PC-3 (cell line): ENCODE measurements around the gene TPO. TPM values are rescaled to one million over a fixed set of nuclear protein-coding genes. Genes with fewer than 3 reads are reported as not detected.

Source experiments
- ATAC-seq: fragments of 200-7000 bp; cut with Tn5 transposase; 2 replicates; pipeline ENCODE4 v1.9.1; 2020; ENCODE audit warnings: mild to moderate bottlenecking, moderate library complexity
- BruUV-seq: library from RNA; stranded (reverse); fragments of 400-500 nt; replicated peaks from 2 replicates; lab custom pipeline; 2021; lab: Mats Ljungman, UMichigan
- CTCF ChIA-PET: fragments of 300-600 bp; sonication (Branson Sonifier 250); formaldehyde crosslinking; loops from one replicate; lab custom pipeline; 2022; ENCODE audit warnings: antibody characterized with exemption; lab: Charles Lee
- POLR2A ChIA-PET: fragments of 300-600 bp; sonication (Branson Sonifier 250); formaldehyde crosslinking; loops from one replicate; lab custom pipeline; 2022; ENCODE audit warnings: antibody characterized with exemption; ENCODE audit not compliant: unreplicated experiment; lab: Charles Lee
- DNase-seq: peaks from one replicate; pipeline ENCODE4 v3.0.0-alpha.2; 2015
- H2AFZ ChIP-seq: fragments of 300-600 bp; sonication (generic); 2 replicates; pipeline ENCODE4 v1.6.0; 2016; ENCODE audit warnings: antibody characterized with exemption, low read length
- H3F3A ChIP-seq: fragments of 300-600 bp; sonication (generic); one replicate; pipeline ENCODE4 v1.6.0; 2017; ENCODE audit warnings: antibody characterized with exemption, low read length, control low read depth, mild to moderate bottlenecking; ENCODE audit not compliant: unreplicated experiment
- H3K27ac ChIP-seq: fragments of 300-600 bp; sonication (generic); 2 replicates; pipeline ENCODE4 v1.5.1; 2016; ENCODE audit warnings: mild to moderate bottlenecking, low read length
- H3K27me3 ChIP-seq: fragments of 300-600 bp; sonication (generic); 2 replicates; pipeline ENCODE4 v1.6.1; 2016; ENCODE audit warnings: low read length, mixed read lengths
- H3K36me3 ChIP-seq: fragments of 300-600 bp; sonication (generic); 2 replicates; pipeline ENCODE4 v1.6.1; 2016; ENCODE audit warnings: low read depth, mixed run types, low read length, mixed read lengths
- H3K4me1 ChIP-seq: fragments of 300-600 bp; sonication (generic); 2 replicates; pipeline ENCODE4 v1.5.1; 2016; ENCODE audit warnings: low read length; ENCODE audit not compliant: insufficient read depth
- H3K4me2 ChIP-seq: fragments of 300-600 bp; sonication (generic); 2 replicates; pipeline ENCODE4 v1.6.0; 2016; ENCODE audit warnings: low read length
- H3K4me3 ChIP-seq: fragments of 300-600 bp; sonication (generic); 2 replicates; pipeline ENCODE4 v1.5.1; 2016; ENCODE audit warnings: mild to moderate bottlenecking, low read length, mixed read lengths
- H3K79me2 ChIP-seq: fragments of 300-600 bp; sonication (generic); 2 replicates; pipeline ENCODE4 v1.6.1; 2017; ENCODE audit warnings: low read length, mixed read lengths
- H3K9ac ChIP-seq: fragments of 300-600 bp; sonication (generic); 2 replicates; pipeline ENCODE4 v1.6.0; 2016; ENCODE audit warnings: mild to moderate bottlenecking, low read length
- H3K9me2 ChIP-seq: fragments of 300-600 bp; sonication (generic); replicated peaks from 2 replicates; pipeline ENCODE4 v1.6.1; 2016; ENCODE audit warnings: mixed run types, low read length, mixed read lengths
- H3K9me3 ChIP-seq: fragments of 300-600 bp; sonication (generic); 2 replicates; pipeline ENCODE4 v1.6.1; 2016; ENCODE audit warnings: low read length, mixed read lengths
- H4K20me1 ChIP-seq: fragments of 300-600 bp; sonication (generic); 2 replicates; pipeline ENCODE4 v1.6.1; 2016; ENCODE audit warnings: low read length, mixed read lengths
- EZH2 ChIP-seq: fragments of 300-600 bp; sonication (generic); IDR thresholded peaks from one replicate; pipeline ENCODE4 v1.6.1; 2017; ENCODE audit warnings: antibody characterized with exemption, mild to moderate bottlenecking, low read length; ENCODE audit not compliant: unreplicated experiment
- EZH2phosphoT487 ChIP-seq: fragments of 300-600 bp; sonication (generic); IDR thresholded peaks from 2 replicates; pipeline ENCODE4 v1.6.1; 2018; ENCODE audit warnings: mild to moderate bottlenecking, antibody characterized with exemption, low read length, borderline replicate concordance
- intact Hi-C: fragments of 100-400 bp; cut with micrococcal nuclease; formaldehyde crosslinking; loops from 2 replicates; pipeline ENCODE4 v1.9.0; 2023
- total RNA-seq: library from RNA; depleted of rRNA; stranded (reverse); fragments of >200 nt; gene quantifications from 2 replicates; pipeline ENCODE4 v1.2.3, GENCODE V29; 2014
- TF ChIP-seq, protein P1 (sequence below): fragments of 300-600 bp; sonication (generic); conservative IDR thresholded peaks from 2 replicates; pipeline ENCODE4 v1.5.1; 2017; ENCODE audit warnings: antibody characterized with exemption, low read depth, mild to moderate bottlenecking, low read length

TPO gene
- total RNA-seq, 1 experiment from 2014 or later: not detected

DNA sequence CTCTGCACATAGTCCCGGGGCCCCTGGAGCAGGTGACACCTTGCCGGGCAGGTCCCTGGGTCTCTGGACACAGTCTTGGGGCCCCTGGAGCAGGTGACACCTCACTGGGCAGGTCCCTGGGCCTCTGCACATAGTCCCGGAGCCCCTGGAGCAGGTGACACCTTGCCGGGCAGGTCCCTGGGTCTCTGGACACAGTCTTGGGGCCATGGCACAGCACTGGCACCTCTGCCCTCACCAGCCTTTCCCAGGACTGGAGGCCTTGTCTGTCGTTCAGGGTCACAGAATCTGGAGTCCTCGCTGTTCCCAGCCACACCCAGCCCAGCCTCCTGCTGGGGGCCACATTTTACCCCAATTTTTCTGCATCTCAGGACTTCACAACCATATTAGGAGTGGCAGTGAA is 2.2 kb downstream of the TPO start:
- Histone ChIP-seq H3K9me3 (no peaks in the 10 kb centered on the region), H3K9ac (no peak overlapping the region), H3K4me2 (no peak overlapping the region), H2AFZ (no peak overlapping the region), H3K4me3 (no peak overlapping the region), H3K79me2 (no peaks in the 10 kb centered on the region), H4K20me1 (no peaks in the 10 kb centered on the region), H3K36me3 (no peaks in the 10 kb centered on the region), H3K4me1 (no peaks in the 10 kb centered on the region), H3K9me2 (no peaks in the 10 kb centered on the region), H3F3A (no peaks in the 10 kb centered on the region), H3K27me3 (peaks cover 60% of the 10 kb centered on the region), H3K27ac (no peak overlapping the region)
- no peak for DNase-seq
- no peak for ATAC-seq
- no TSS peak for BruUV-seq
- no peak for TF ChIP-seq EZH2phosphoT487
- no peak for TF ChIP-seq EZH2
- TF ChIP-seq, protein P1, sequence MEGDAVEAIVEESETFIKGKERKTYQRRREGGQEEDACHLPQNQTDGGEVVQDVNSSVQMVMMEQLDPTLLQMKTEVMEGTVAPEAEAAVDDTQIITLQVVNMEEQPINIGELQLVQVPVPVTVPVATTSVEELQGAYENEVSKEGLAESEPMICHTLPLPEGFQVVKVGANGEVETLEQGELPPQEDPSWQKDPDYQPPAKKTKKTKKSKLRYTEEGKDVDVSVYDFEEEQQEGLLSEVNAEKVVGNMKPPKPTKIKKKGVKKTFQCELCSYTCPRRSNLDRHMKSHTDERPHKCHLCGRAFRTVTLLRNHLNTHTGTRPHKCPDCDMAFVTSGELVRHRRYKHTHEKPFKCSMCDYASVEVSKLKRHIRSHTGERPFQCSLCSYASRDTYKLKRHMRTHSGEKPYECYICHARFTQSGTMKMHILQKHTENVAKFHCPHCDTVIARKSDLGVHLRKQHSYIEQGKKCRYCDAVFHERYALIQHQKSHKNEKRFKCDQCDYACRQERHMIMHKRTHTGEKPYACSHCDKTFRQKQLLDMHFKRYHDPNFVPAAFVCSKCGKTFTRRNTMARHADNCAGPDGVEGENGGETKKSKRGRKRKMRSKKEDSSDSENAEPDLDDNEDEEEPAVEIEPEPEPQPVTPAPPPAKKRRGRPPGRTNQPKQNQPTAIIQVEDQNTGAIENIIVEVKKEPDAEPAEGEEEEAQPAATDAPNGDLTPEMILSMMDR: no peak
- CTCF ChIA-PET: no interaction called here
- POLR2A ChIA-PET: no interaction called here
- intact Hi-C loops: no loop called here

DNA sequence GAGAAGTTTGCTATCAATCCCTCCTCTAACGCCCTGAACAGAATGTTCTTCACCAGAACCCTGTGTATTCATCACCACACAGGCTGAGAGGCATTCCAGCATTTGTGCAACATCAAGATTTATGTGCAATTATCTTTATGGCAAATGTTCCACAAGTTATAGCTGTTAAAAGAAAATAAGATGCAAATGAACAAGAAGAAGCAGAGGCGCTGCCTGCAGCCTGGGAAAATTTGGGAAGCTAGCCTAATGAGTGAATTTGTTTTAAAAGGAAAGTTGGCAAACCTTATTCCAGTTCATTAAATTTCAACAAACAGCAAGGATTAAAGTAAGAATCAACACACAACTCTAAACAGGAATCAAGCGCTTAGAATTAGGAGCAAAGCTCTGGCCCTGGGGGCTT is 5.3 kb downstream of the TPO start:
- BruUV-seq: no TSS peak
- DNase-seq (no peak), ATAC-seq (no peak)
- CTCF ChIA-PET: no interaction called here
- TF ChIP-seq EZH2 (no peak), EZH2phosphoT487 (no peak)
- TF ChIP-seq, protein P1: no peak
- H3K4me2 ChIP-seq: no peak overlapping the region
- H3K27ac ChIP-seq: no peak overlapping the region
- no peaks in the 10 kb centered on the region for H3K36me3 ChIP-seq
- H3F3A ChIP-seq: no peaks in the 10 kb centered on the region
- no peaks in the 10 kb centered on the region for H3K79me2 ChIP-seq
- no peak overlapping the region for H2AFZ ChIP-seq
- H3K9ac ChIP-seq: no peak overlapping the region
- no peaks in the 10 kb centered on the region for H3K9me2 ChIP-seq
- H3K9me3 ChIP-seq: no peaks in the 10 kb centered on the region
- no peaks in the 10 kb centered on the region for H4K20me1 ChIP-seq
- intact Hi-C loops: no loop called here
- no peaks in the 10 kb centered on the region for H3K4me1 ChIP-seq
- POLR2A ChIA-PET: no interaction called here
- no peak overlapping the region for H3K4me3 ChIP-seq
- peaks cover 60% of the 10 kb centered on the region for H3K27me3 ChIP-seq

DNA sequence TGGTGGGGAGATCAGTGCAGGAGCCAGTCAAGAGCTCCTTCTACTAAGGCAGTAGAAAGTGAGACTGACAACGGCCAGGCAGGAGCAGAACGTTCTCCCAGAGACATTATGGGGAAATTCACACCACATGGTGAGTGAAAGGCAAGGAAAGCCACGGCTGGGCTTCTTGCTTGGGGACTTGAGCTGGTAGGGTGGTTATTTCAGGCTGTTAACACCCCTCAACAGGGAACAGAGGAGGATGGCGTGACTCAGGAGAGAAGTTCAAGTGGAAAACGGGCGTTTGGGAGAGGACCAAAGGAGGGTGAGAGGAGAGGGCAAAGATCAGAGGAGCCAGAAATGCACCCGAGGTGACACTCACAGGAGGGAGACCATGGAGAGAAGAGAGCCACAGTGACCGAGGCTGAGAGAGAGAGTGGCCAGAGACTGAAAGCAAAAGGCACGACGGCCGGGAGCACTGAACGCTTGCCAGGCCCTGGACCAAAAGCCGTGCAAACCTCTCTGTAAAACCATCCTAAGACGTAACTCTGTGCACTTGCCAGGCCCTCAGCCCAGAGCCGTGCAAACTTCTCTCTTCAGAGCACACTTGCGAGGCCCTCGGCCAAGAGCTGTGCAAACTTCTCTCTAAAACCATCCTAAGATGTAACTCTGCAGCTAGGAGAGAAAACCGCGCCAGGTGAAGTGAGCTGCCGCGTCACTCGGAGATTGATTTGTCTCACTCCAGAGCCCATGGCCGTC is 7.7 kb downstream of the TPO start:
- no peaks in the 10 kb centered on the region for H3F3A ChIP-seq
- peaks cover 74% of the 10 kb centered on the region for H3K27me3 ChIP-seq
- no peaks in the 10 kb centered on the region for H3K4me1 ChIP-seq
- intact Hi-C loops: no loop called here
- no peak overlapping the region for H3K4me2 ChIP-seq
- no peaks in the 10 kb centered on the region for H3K9me3 ChIP-seq
- H3K4me3 ChIP-seq: no peak overlapping the region
- H3K9me2 ChIP-seq: no peaks in the 10 kb centered on the region
- H3K27ac ChIP-seq: no peak overlapping the region
- DNase-seq: no peak
- no peak overlapping the region for H2AFZ ChIP-seq
- no peaks in the 10 kb centered on the region for H4K20me1 ChIP-seq
- ChIA-PET CTCF (no interaction called here), POLR2A (no interaction called here)
- no peak for TF ChIP-seq EZH2phosphoT487
- TF ChIP-seq EZH2: no peak
- TF ChIP-seq, protein P1: no peak
- no peak for ATAC-seq
- BruUV-seq: no TSS peak
- no peaks in the 10 kb centered on the region for H3K79me2 ChIP-seq
- no peak overlapping the region for H3K9ac ChIP-seq
- no peaks in the 10 kb centered on the region for H3K36me3 ChIP-seq
